Measurements from ENCODE around the gene PTPRN2. TPM values are rescaled to one million over a fixed set of nuclear protein-coding genes. Genes with fewer than 3 reads are reported as not detected.

The PTPRN2 gene
- total and polyA plus RNA-seq, 2 of the 8 experiments (the other 6 are each of a cell fraction or from before 2014, with no cell fraction given): 2.6 to 4.5 TPM

- TF ChIP-seq CHD7 (IDR thresholded peaks at IDR 0.05; ENCODE audit: insufficient replicate concordance, low read length) (no peak), RNF2 (IDR thresholded peaks at IDR 0.05; ENCODE audit: borderline replicate concordance, low read depth, low read length, missing control alignments, poor library complexity, severe bottlenecking) (no peak), SUZ12 (IDR thresholded peaks at IDR 0.05; ENCODE audit: low read length) (no peak), USF2 (IDR thresholded peaks at IDR 0.05; ENCODE audit: low read length) (no peak), NANOG (IDR thresholded peaks at IDR 0.05; ENCODE audit: insufficient read depth, low read depth, low read length, poor library complexity, severe bottlenecking) (no peak), ATF2 (IDR thresholded peaks at IDR 0.05; ENCODE audit: low read length) (no peak)
Measured at GRCh38 chr7:157855452-157856213, 732.0 kb downstream of the PTPRN2 start (continued).

Measured in H1 (cell line).